HCT116 (cell line): Measurements from ENCODE around the gene SLC9A6. TPM values are rescaled to one million over a fixed set of nuclear protein-coding genes. Genes with fewer than 3 reads are reported as not detected.

Experiments used
- ATAC-seq: fragments of 200-7000 bp; cut with Tn5 transposase; 2 replicates; pipeline ENCODE4 v1.9.1; 2020; ENCODE audit warnings: mild to moderate bottlenecking, moderate library complexity
- BruUV-seq: library from RNA; stranded (reverse); fragments of 400-500 nt; replicated peaks from 2 replicates; lab custom pipeline; 2021; lab: Mats Ljungman, UMichigan
- CTCF ChIA-PET: fragments of 300-600 bp; sonication (Branson Sonifier 250); formaldehyde crosslinking; loops from one replicate; lab custom pipeline; 2021; ENCODE audit warnings: antibody characterized with exemption; lab: Charles Lee
- POLR2A ChIA-PET: fragments of 300-600, 350-600 bp; sonication (Branson Sonifier 250); formaldehyde crosslinking; loops from one replicate; lab custom pipeline; 2021; ENCODE audit warnings: antibody characterized with exemption; lab: Charles Lee
- RAD21 ChIA-PET, 2 experiments: fragments of 300-600 bp; sonication (Branson Sonifier 250); formaldehyde crosslinking; loops; one replicate each; lab custom pipeline; 2023; ENCODE audit warnings: low total read pairs in 2 of 2; ENCODE audit not compliant: uncharacterized antibody in 2 of 2, unreplicated experiment in 2 of 2, low non-redundant PET in 1 of 2; lab: Charles Lee
- DNase-seq: peaks from one replicate; pipeline ENCODE4 v3.0.0-alpha.2; 2010; ENCODE audit warnings: low read depth, low spot score
- H2AFZ ChIP-seq: fragments of 200-600 bp; shearing (Covaris generic), sonication (generic); 2 replicates; pipeline ENCODE4 v1.6.1; 2017; ENCODE audit warnings: low read depth, mixed run types, mixed read lengths, antibody characterized with exemption, low read length; ENCODE audit not compliant: poor library complexity, severe bottlenecking
- H3K27ac ChIP-seq: 2 replicates; pipeline ENCODE4 v1.5.1; 2012; ENCODE audit warnings: low read depth, low read length
- H3K27me3 ChIP-seq: fragments of 200-600 bp; sonication (generic); 2 replicates; pipeline ENCODE4 v1.6.1; 2016; ENCODE audit warnings: mixed run types, low read length, mixed read lengths; ENCODE audit not compliant: insufficient read depth
- H3K36me3 ChIP-seq, 2 experiments: fragments of 200-500 bp in 1 of 2; fragments of 200-600 bp in 1 of 2; sonication (Bioruptor generic) in 1 of 2; sonication (generic) in 1 of 2; 2 replicates each; pipeline versions ENCODE4 v1.5.1 to v1.6.1; 2014 to 2016; ENCODE audit warnings: low read length in 2 of 2, inconsistent platforms in 1 of 2, mixed read lengths in 1 of 2, mixed run types in 1 of 2; ENCODE audit not compliant: insufficient read depth in 2 of 2, control insufficient read depth in 1 of 2
- H3K4me1 ChIP-seq, 2 experiments: fragments of 200-600 bp in 1 of 2; sonication (generic) in 1 of 2; 2 replicates each; pipeline versions ENCODE4 v1.5.1 to v1.6.1; 2012 to 2017; ENCODE audit warnings: low read length in 2 of 2, inconsistent platforms in 1 of 2, mild to moderate bottlenecking in 1 of 2, mixed read lengths in 1 of 2, mixed run types in 1 of 2, moderate library complexity in 1 of 2; ENCODE audit not compliant: insufficient read depth in 2 of 2, control insufficient read depth in 1 of 2
- H3K4me2 ChIP-seq: fragments of 200-600 bp; sonication (generic); 2 replicates; pipeline ENCODE4 v1.6.1; 2017; ENCODE audit warnings: mixed run types, low read length, mixed read lengths
- H3K4me3 ChIP-seq, 2 experiments: fragments of 200-600 bp in 1 of 2; sonication (generic) in 1 of 2; replicated peaks in 1 of 2; 2 replicates each; pipeline ENCODE4 v1.5.1; 2011 to 2016; ENCODE audit warnings: low read length in 2 of 2, control low read depth in 1 of 2, low read depth in 1 of 2, mild to moderate bottlenecking in 1 of 2, mixed read lengths in 1 of 2, mixed run types in 1 of 2
- H3K79me2 ChIP-seq: fragments of 200-600 bp; sonication (generic); 2 replicates; pipeline ENCODE4 v1.6.1; 2017; ENCODE audit warnings: mild to moderate bottlenecking, mixed run types, low read length, moderate library complexity, mixed read lengths; ENCODE audit not compliant: insufficient read depth
- H3K9ac ChIP-seq: fragments of 200-600 bp; sonication (generic); 2 replicates; pipeline ENCODE4 v1.6.1; 2016; ENCODE audit warnings: low read length, mixed read lengths
- H3K9me2 ChIP-seq: fragments of 200-600 bp; sonication (generic), shearing (Covaris generic); 2 replicates; pipeline ENCODE4 v1.6.1; 2017; ENCODE audit warnings: mixed run types, mild to moderate bottlenecking, moderate library complexity; ENCODE audit not compliant: insufficient read depth
- H3K9me3 ChIP-seq, 2 experiments: fragments of 200-500 bp in 1 of 2; fragments of 200-600 bp in 1 of 2; sonication (Bioruptor generic) in 1 of 2; sonication (generic) in 1 of 2; 2 replicates each; pipeline ENCODE4 v1.6.1; 2014 to 2017; ENCODE audit warnings: low read length in 2 of 2, mixed read lengths in 2 of 2, inconsistent platforms in 1 of 2, low read depth in 1 of 2, mild to moderate bottlenecking in 1 of 2, mixed run types in 1 of 2, moderate library complexity in 1 of 2; ENCODE audit not compliant: control insufficient read depth in 1 of 2, insufficient read depth in 1 of 2
- H4K20me1 ChIP-seq: fragments of 200-600 bp; sonication (generic), shearing (Covaris generic); 2 replicates; pipeline ENCODE4 v1.6.1; 2017; ENCODE audit warnings: mixed run types, mild to moderate bottlenecking, moderate library complexity; ENCODE audit not compliant: insufficient read depth
- CBX3 ChIP-seq: IDR thresholded peaks from 2 replicates; pipeline ENCODE4 v1.6.1; 2012; ENCODE audit warnings: low read depth
- CTCF ChIP-seq, 3 experiments: fragments of 200-600 bp in 1 of 3; sonication (generic) in 1 of 3; IDR thresholded peaks in 2 of 3; conservative IDR thresholded peaks in 1 of 3; 2 replicates each; pipeline ENCODE4 v1.5.1; 2012 to 2017; ENCODE audit warnings: low read depth in 2 of 3, low read length in 2 of 3, antibody characterized with exemption in 1 of 3, borderline replicate concordance in 1 of 3, control low read depth in 1 of 3, mild to moderate bottlenecking in 1 of 3, mixed read lengths in 1 of 3, mixed run types in 1 of 3, moderate library complexity in 1 of 3; ENCODE audit not compliant: insufficient read depth in 1 of 3
- EGR1 ChIP-seq: IDR thresholded peaks from 2 replicates; pipeline ENCODE4 v1.6.1; 2012; ENCODE audit warnings: low read depth
- MAX ChIP-seq: IDR thresholded peaks from 2 replicates; pipeline ENCODE4 v1.6.1; 2012
- POLR2A ChIP-seq: IDR thresholded peaks from 2 replicates; pipeline ENCODE4 v1.7.0; 2011; ENCODE audit warnings: borderline replicate concordance; ENCODE audit not compliant: insufficient read depth, insufficient read length; ENCODE audit errors: extremely low read depth
- POLR2AphosphoS5 ChIP-seq: IDR thresholded peaks from 2 replicates; pipeline ENCODE4 v1.6.1; 2011; ENCODE audit warnings: mild to moderate bottlenecking, low read depth, low read length, moderate library complexity
- REST ChIP-seq: IDR thresholded peaks from 2 replicates; pipeline ENCODE4 v1.6.1; 2012; ENCODE audit warnings: low read depth
- SRF ChIP-seq: IDR thresholded peaks from 2 replicates; pipeline ENCODE4 v1.6.1; 2012; ENCODE audit warnings: low read depth
- ZFX ChIP-seq: fragments of 450-650 bp; IDR thresholded peaks from 2 replicates; pipeline ENCODE4 v1.6.1; 2017
- intact Hi-C: fragments of 100-400 bp; cut with micrococcal nuclease; formaldehyde crosslinking; loops from 2 replicates; pipeline ENCODE4 v1.10.0; 2022
- total RNA-seq: library from RNA; stranded (reverse); gene quantifications from one replicate; pipeline ENCODE4 v1.2.1, GENCODE V29; 2021; ENCODE audit not compliant: unreplicated experiment

Gene SLC9A6
- total RNA-seq, 1 experiment from 2014 or later = 10.8 TPM

- POLR2A ChIA-PET = no interaction called here
- Histone ChIP-seq H3K4me3 (no peak overlapping the region), H3K4me2 (no peak overlapping the region), H3K9me3 (no peaks in the 10 kb centered on the region), H3K27me3 (no peaks in the 10 kb centered on the region), H3K27ac (no peak overlapping the region), H3K4me1 (no peaks in the 10 kb centered on the region), H3K79me2 (no peaks in the 10 kb centered on the region), H3K9me2 (no peaks in the 10 kb centered on the region), H3K9ac (no peak overlapping the region), H2AFZ (no peak overlapping the region), H3K36me3 (no peaks in the 10 kb centered on the region), H4K20me1 (no peaks in the 10 kb centered on the region)
- intact Hi-C loops = no loop called here
- no TSS peak for BruUV-seq
- ATAC-seq = no peak
- TF ChIP-seq ZFX (no peak), POLR2AphosphoS5 (no peak), EGR1 (no peak), SRF (no peak), CTCF (IDR thresholded peaks at IDR 0.05 in 2 of 3, conservative IDR thresholded peaks at IDR 0.05 in 1 of 3; ENCODE audit: borderline replicate concordance in 1 of 3, insufficient read depth in 1 of 3, low read depth in 2 of 3, low read length in 2 of 3) (no peak), REST (no peak), POLR2A (no peak), CBX3 (no peak), MAX (no peak)
- no peak for DNase-seq
- CTCF ChIA-PET = no interaction called here
- RAD21 ChIA-PET = no interaction called here
Observed at GRCh38 chrX:136076942-136077341, 91.7 kb downstream of the SLC9A6 start.
